Activated CD4-positive, alpha-beta T cell treated with anti-CD3 and anti-CD28 coated beads, Interleukin-10, Interleukin-2, amounts not matched to agents 100 ng/mL and 50 ng/mL, durations not matched to agents 16 hours and 8 hours (primary cell): Measurements from ENCODE around the gene TTC34.

Experiments used
- DNase-seq: peaks from one replicate; pipeline ENCODE4 v3.0.0-alpha.2; 2020

Gene TTC34

GRCh38 chr1:2828586-2829250 is 27.2 kb upstream of the TTC34 start:
- DNase-seq, result no peak

GRCh38 chr1:2826736-2827292 is 25.3 kb upstream of the TTC34 start:
- no peak for DNase-seq

- no peak for DNase-seq
Observed at GRCh38 chr1:2826316-2826715, 24.8 kb upstream of the TTC34 start.

- DNase-seq, result no peak
Observed at GRCh38 chr1:2825487-2826189, 24.1 kb upstream of the TTC34 start.

GRCh38 chr1:2824999-2825398 is 23.5 kb upstream of the TTC34 start:
- DNase-seq, result no peak

GRCh38 chr1:2823921-2824610 is 22.6 kb upstream of the TTC34 start:
- DNase-seq, result no peak

- no peak for DNase-seq
Observed at GRCh38 chr1:2822621-2823145, 21.2 kb upstream of the TTC34 start.

GRCh38 chr1:2821966-2822620 is 20.6 kb upstream of the TTC34 start:
- peak; percentile 37 for DNase-seq

GRCh38 chr1:2821373-2821955 is 20.0 kb upstream of the TTC34 start:
- DNase-seq, result no peak

GRCh38 chr1:2820731-2821372 is 19.4 kb upstream of the TTC34 start:
- no peak for DNase-seq

GRCh38 chr1:2819831-2820730 is 18.6 kb upstream of the TTC34 start:
- DNase-seq, result no peak

GRCh38 chr1:2819429-2819828 is 17.9 kb upstream of the TTC34 start:
- DNase-seq, result no peak

GRCh38 chr1:2817784-2818564 is 16.5 kb upstream of the TTC34 start:
- no peak for DNase-seq

- no peak for DNase-seq
Observed at GRCh38 chr1:2816786-2817185, 15.3 kb upstream of the TTC34 start.

- no peak for DNase-seq
Observed at GRCh38 chr1:2815551-2815950, 14.1 kb upstream of the TTC34 start.

GRCh38 chr1:2814511-2815075 is 13.1 kb upstream of the TTC34 start:
- DNase-seq, result no peak

GRCh38 chr1:2812939-2813653 is 11.6 kb upstream of the TTC34 start:
- no peak for DNase-seq

GRCh38 chr1:2812136-2812535 is 10.6 kb upstream of the TTC34 start:
- no peak for DNase-seq

GRCh38 chr1:2811533-2811918 is 10.0 kb upstream of the TTC34 start:
- DNase-seq, result no peak
